Omental fat pad (tissue), 4 donors: Measurements from ENCODE around the gene THEMIS2. TPM values are rescaled to one million over a fixed set of nuclear protein-coding genes. Genes with fewer than 3 reads are reported as not detected.

Experiments used
- ATAC-seq: fragments of 150-250 bp; one replicate; pipeline ENCODE4 v1.9.1; 2016; ENCODE audit warnings: mild to moderate bottlenecking, moderate library complexity; ENCODE audit not compliant: low FRiP score
- DNase-seq: peaks from one replicate; pipeline ENCODE4 v3.0.0-alpha.2; 2019; ENCODE audit warnings: low spot score
- CTCF ChIP-seq, 3 donors: fragments of 450-650 bp; IDR thresholded peaks; one replicate each; pipeline ENCODE4 v1.5.1; 2016 to 2017; ENCODE audit warnings: antibody characterized with exemption in 3 of 3, mild to moderate bottlenecking in 3 of 3, moderate library complexity in 2 of 3
- total RNA-seq, 4 donors: library from RNA; depleted of rRNA; stranded (reverse); fragments of >200 nt; gene quantifications; one replicate each; pipeline ENCODE4 v1.1.0, GENCODE V29; 2016

The THEMIS2 gene
- total RNA-seq, 4 donors from 2014 or later: 50.2 to 103 (median 77.0) TPM

DNA sequence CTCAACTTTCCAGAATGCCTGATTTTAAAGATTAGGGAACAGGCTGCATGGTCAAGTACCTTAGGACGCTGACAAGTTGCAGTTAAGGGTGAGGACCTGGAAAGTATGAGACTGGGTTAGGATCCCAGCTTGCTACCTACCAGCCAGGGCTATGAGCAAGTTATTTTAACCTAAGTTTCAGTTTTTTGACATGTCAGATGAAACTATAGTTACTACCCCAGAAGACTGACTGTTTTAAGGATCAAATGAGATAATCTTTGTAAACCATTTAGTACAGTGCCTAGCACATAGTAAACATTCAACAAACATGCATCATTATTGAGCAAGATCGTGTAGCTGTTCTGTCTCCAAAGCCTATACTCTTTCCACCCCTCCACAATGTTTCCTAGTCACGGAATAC lies 14.4 kb downstream of the THEMIS2 start:
- ATAC-seq (no peak), DNase-seq (no peak)
- TF ChIP-seq CTCF (IDR thresholded peaks at IDR 0.05): no peak

DNA sequence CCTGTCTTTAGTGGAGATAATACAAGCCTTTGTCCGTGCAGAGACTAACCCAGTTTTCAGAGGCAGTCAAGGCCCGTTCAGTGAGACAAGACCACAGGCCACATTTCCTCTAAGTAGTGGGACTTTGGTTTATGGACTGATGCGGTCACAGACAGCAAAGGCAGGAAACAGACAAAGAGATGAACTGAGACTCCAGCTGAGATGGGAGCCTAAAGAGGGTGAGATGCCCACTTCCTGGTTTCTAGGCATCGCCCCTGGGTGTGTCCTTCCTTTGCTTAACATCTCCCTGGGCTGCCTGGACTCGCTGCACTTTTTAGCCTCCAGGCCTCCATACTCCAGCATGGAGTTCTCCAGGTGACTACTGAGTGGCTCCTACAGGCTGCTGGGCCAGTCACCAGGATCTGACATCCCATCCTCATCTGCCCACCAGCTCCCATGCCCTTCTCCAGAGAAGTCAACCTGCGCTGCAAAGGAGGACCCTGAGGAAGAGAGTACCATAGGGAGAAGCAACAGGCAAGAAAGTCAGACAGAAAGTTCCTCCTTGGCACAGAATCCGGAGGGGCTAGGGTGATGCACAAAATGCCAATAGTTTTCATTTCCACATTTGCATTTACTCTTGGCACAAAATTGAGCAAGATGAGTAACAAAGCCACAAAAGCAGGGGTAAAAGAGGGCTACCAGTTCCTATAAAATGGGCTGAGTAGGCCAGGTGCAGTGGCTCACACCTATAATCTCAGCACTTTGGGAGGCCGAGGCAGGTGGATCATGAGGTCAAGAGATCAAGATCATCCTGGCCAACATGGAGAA lies 15.1 kb downstream of the THEMIS2 start:
- no peak for ATAC-seq
- DNase-seq: no peak
- TF ChIP-seq CTCF (IDR thresholded peaks at IDR 0.05): no peak

DNA sequence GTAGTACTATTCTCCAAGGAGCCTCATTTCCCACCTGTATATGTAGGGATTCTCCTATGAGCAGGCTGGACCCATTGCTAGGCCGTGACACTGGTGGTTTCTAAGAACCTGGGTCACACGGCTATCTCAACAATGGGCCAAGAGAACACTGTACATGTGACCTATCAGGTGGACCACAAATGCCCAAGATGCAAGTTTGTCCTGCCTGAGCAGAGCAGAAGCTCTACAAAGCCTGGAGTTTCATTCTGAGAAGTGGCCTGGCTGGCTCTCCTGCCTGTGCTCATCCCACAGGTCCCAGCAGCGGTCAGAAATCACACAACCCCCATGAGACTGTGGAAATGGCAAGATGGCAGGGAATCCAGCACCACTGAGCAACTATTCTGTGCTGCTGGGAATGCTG lies 17.2 kb downstream of the THEMIS2 start:
- ATAC-seq: no peak
- DNase-seq: no peak
- no peak for TF ChIP-seq CTCF (IDR thresholded peaks at IDR 0.05)

DNA sequence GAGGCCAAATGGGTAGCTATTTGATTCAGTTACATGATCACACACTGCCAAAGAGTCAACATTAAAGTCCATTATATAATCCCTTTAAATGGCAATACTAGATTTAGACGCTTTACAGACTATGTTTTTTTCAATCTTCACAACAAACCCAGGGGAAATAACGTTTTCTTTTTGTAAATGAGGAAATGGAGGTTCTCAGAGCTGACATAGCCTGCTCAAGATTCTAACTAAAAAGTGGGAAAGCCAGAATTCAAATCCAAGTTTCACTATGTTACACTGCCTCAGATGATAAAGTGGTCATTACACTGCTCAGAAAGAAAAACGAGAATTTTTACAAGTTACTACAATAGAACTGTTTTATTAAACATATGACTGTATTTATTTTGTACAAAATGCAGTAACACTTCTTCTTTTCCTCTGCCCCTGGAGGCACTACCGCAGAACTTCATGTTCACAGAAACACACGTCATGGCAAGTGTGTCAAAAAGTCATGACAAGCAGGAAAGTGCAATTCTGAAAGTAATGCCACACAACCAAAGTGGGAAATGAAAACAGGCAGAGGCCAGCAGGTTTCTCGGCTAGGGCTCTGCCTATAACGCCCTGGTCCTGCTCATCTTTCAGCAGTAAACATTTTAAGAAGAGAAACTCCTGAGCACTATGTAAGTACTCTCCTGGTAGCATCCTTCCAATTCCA lies 19.0 kb downstream of the THEMIS2 start:
- DNase-seq (no peak), ATAC-seq (no peak)
- TF ChIP-seq CTCF (IDR thresholded peaks at IDR 0.05): no peak

DNA sequence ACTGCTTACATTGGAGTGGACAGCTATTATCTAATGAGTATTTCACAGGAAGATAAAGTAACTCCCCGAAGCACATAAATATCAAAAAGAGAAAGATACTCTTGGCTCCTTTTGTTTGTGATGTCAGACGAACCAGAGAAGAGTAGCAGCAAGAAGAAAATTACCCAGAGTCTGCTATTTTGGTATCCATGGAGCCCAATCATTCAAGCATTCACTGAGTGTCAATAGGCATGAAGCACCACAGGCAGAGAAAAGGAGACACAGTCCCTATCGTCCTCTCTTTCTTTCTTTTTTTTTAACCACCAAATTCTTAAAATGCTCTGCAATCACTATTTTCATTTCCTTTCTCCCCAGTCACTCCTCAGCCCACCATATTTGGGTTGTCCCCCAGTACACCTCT lies 22.2 kb downstream of the THEMIS2 start:
- ATAC-seq (no peak), DNase-seq (no peak)
- TF ChIP-seq CTCF (IDR thresholded peaks at IDR 0.05): no peak

- no peak for TF ChIP-seq CTCF (IDR thresholded peaks at IDR 0.05)
- DNase-seq (no peak), ATAC-seq (no peak)
Observed at GRCh38 chr1:27906759-27907158, 34.4 kb downstream of the THEMIS2 start.

DNA sequence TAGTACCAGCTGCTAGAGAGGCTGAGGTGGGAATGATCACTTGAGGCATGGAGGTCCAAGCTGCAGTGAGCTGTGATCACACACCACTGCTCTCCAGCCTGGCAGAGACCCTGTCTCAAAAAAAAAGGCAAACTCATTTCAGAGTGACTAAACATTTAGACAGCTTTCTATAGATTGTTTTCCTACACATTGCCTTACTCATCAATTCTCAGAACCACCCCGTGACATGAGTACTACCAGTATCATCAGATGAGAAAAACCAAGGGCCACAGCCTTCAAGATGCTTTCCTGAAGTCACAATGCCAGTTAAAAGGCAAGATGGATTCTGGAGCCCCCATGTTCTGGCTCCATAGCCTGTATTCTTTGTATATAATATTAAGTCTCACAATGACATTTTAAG lies 40.1 kb downstream of the THEMIS2 start:
- no peak for TF ChIP-seq CTCF (IDR thresholded peaks at IDR 0.05)
- DNase-seq (no peak), ATAC-seq (no peak)
